KMS-11 (cell line): ENCODE results near the gene EPHB6.

Experiments
- H2AFZ ChIP-seq: fragments of 200-600 bp; sonication (generic); 2 replicates; pipeline ENCODE4 v1.6.1; 2016; ENCODE audit warnings: antibody characterized with exemption, mixed run types, low read depth
- H3K27ac ChIP-seq: fragments of 200-600 bp; sonication (generic); 2 replicates; pipeline ENCODE4 v1.6.1; 2016; ENCODE audit warnings: mild to moderate bottlenecking, mixed run types
- H3K27me3 ChIP-seq: fragments of 200-600 bp; sonication (generic); 2 replicates; pipeline ENCODE4 v1.6.1; 2017; ENCODE audit warnings: mild to moderate bottlenecking, low read depth, mixed run types, moderate library complexity; ENCODE audit not compliant: insufficient read depth
- H3K36me3 ChIP-seq: fragments of 200-600 bp; sonication (generic); 2 replicates; pipeline ENCODE4 v1.6.1; 2017; ENCODE audit warnings: mild to moderate bottlenecking, mixed run types; ENCODE audit not compliant: insufficient read depth
- H3K4me1 ChIP-seq: fragments of 200-600 bp; sonication (generic); 2 replicates; pipeline ENCODE4 v1.6.1; 2016; ENCODE audit warnings: mild to moderate bottlenecking, low read depth, mixed run types; ENCODE audit not compliant: poor library complexity, severe bottlenecking
- H3K4me2 ChIP-seq: fragments of 200-600 bp; sonication (generic); 2 replicates; pipeline ENCODE4 v1.7.0; 2016; ENCODE audit warnings: mild to moderate bottlenecking, mixed run types
- H3K4me3 ChIP-seq: fragments of 200-600 bp; sonication (generic); IDR thresholded peaks from 2 replicates; pipeline ENCODE4 v1.6.1; 2017; ENCODE audit warnings: low read depth, low read length, mixed read lengths; ENCODE audit not compliant: insufficient read depth
- H3K79me2 ChIP-seq: fragments of 200-600 bp; sonication (generic); 2 replicates; pipeline ENCODE4 v1.6.1; 2016; ENCODE audit warnings: low read depth, mixed run types; ENCODE audit not compliant: insufficient read depth
- H3K9ac ChIP-seq: fragments of 200-600 bp; sonication (generic); 2 replicates; pipeline ENCODE4 v1.6.1; 2016; ENCODE audit warnings: mild to moderate bottlenecking, mixed run types
- H4K20me1 ChIP-seq: fragments of 200-600 bp; sonication (generic); 2 replicates; pipeline ENCODE4 v1.6.1; 2016; ENCODE audit warnings: mild to moderate bottlenecking, mixed run types; ENCODE audit not compliant: insufficient read depth
- CTCF ChIP-seq: fragments of 200-600 bp; sonication (generic); conservative IDR thresholded peaks from 2 replicates; pipeline ENCODE4 v1.6.1; 2017; ENCODE audit warnings: low read depth, mild to moderate bottlenecking, antibody characterized with exemption, low read length, moderate library complexity, mixed read lengths

EPHB6 gene

GRCh38 chr7:142889816-142890215 is 34.9 kb downstream of the EPHB6 start:
- Histone ChIP-seq H3K27ac (no peak overlapping the region), H3K9ac (no peak overlapping the region), H3K4me3 (no peak overlapping the region), H3K36me3 (no peaks in the 10 kb centered on the region), H3K4me2 (no peak overlapping the region), H2AFZ (no peak overlapping the region), H3K4me1 (no peaks in the 10 kb centered on the region), H3K27me3 (no peaks in the 10 kb centered on the region), H4K20me1 (no peaks in the 10 kb centered on the region), H3K79me2 (no peaks in the 10 kb centered on the region)
- TF ChIP-seq CTCF: no peak

- no peak overlapping the region for H2AFZ ChIP-seq
- H3K27me3 ChIP-seq: no peaks in the 10 kb centered on the region
- no peaks in the 10 kb centered on the region for H3K36me3 ChIP-seq
- H3K4me1 ChIP-seq: no peaks in the 10 kb centered on the region
- TF ChIP-seq CTCF: no peak
- no peak overlapping the region for H3K27ac ChIP-seq
- H3K9ac ChIP-seq: no peak overlapping the region
- H4K20me1 ChIP-seq: no peaks in the 10 kb centered on the region
- H3K4me2 ChIP-seq: no peak overlapping the region
- H3K79me2 ChIP-seq: no peaks in the 10 kb centered on the region
- H3K4me3 ChIP-seq: no peak overlapping the region
Observed at GRCh38 chr7:142890874-142891485, 36.1 kb downstream of the EPHB6 start.

GRCh38 chr7:142891490-142892082 is 36.7 kb downstream of the EPHB6 start:
- no peak overlapping the region for H3K4me2 ChIP-seq
- no peak overlapping the region for H3K27ac ChIP-seq
- H3K4me1 ChIP-seq: no peaks in the 10 kb centered on the region
- no peaks in the 10 kb centered on the region for H4K20me1 ChIP-seq
- no peak overlapping the region for H3K9ac ChIP-seq
- no peak for TF ChIP-seq CTCF
- H3K79me2 ChIP-seq: no peaks in the 10 kb centered on the region
- H3K27me3 ChIP-seq: no peaks in the 10 kb centered on the region
- H3K4me3 ChIP-seq: no peak overlapping the region
- H3K36me3 ChIP-seq: no peaks in the 10 kb centered on the region
- no peak overlapping the region for H2AFZ ChIP-seq

- Histone ChIP-seq H3K27ac (no peak overlapping the region), H3K4me1 (no peaks in the 10 kb centered on the region), H3K27me3 (no peaks in the 10 kb centered on the region), H3K36me3 (no peaks in the 10 kb centered on the region), H4K20me1 (no peaks in the 10 kb centered on the region), H3K4me2 (no peak overlapping the region), H3K4me3 (no peak overlapping the region), H3K9ac (no peak overlapping the region), H3K79me2 (no peaks in the 10 kb centered on the region), H2AFZ (no peak overlapping the region)
- TF ChIP-seq CTCF: no peak
Observed at GRCh38 chr7:142892951-142893350, 38.1 kb downstream of the EPHB6 start.
